H9 (cell line): ENCODE data around the gene TP53TG5. TPM values are rescaled to one million over a fixed set of nuclear protein-coding genes. Genes with fewer than 3 reads are reported as not detected.

Source experiments
- DNase-seq: peaks from one replicate; pipeline ENCODE4 v3.0.0-alpha.2; 2017
- H2AFZ ChIP-seq: one replicate; pipeline ENCODE4 v1.6.1; 2013; ENCODE audit warnings: mild to moderate bottlenecking, low read length, control low read depth, moderate library complexity
- H2AK5ac ChIP-seq: 2 replicates; pipeline ENCODE4 v1.6.1; 2013; ENCODE audit warnings: low read length, control low read depth, mixed read lengths; ENCODE audit not compliant: insufficient read length
- H2BK120ac ChIP-seq: one replicate; pipeline ENCODE4 v1.6.1; 2013; ENCODE audit warnings: low read depth, mild to moderate bottlenecking, low read length, control low read depth, inconsistent platforms; ENCODE audit not compliant: poor library complexity, severe bottlenecking
- H2BK12ac ChIP-seq: 2 replicates; pipeline ENCODE4 v1.6.1; 2013; ENCODE audit warnings: low read length, control low read depth, mixed read lengths, low read depth; ENCODE audit not compliant: insufficient read length
- H2BK15ac ChIP-seq: 2 replicates; pipeline ENCODE4 v1.6.1; 2013; ENCODE audit warnings: low read depth, low read length, control low read depth
- H2BK20ac ChIP-seq: one replicate; pipeline ENCODE4 v1.6.1; 2013; ENCODE audit warnings: low read depth, mild to moderate bottlenecking, low read length, control low read depth, inconsistent platforms; ENCODE audit not compliant: poor library complexity, severe bottlenecking
- H2BK5ac ChIP-seq: 2 replicates; pipeline ENCODE4 v1.6.1; 2013; ENCODE audit warnings: low read length, control low read depth, mixed read lengths; ENCODE audit not compliant: insufficient read length
- H3K14ac ChIP-seq: 2 replicates; pipeline ENCODE4 v1.6.1; 2013; ENCODE audit warnings: low read length, control low read depth; ENCODE audit not compliant: insufficient read depth
- H3K18ac ChIP-seq: 2 replicates; pipeline ENCODE4 v1.6.1; 2013; ENCODE audit warnings: low read depth, mild to moderate bottlenecking, mixed read lengths, low read length, control low read depth; ENCODE audit not compliant: insufficient read length
- H3K23ac ChIP-seq: 2 replicates; pipeline ENCODE4 v1.6.1; 2013; ENCODE audit warnings: low read length, control low read depth, mixed read lengths, low read depth; ENCODE audit not compliant: insufficient read length
- H3K23me2 ChIP-seq: 2 replicates; pipeline ENCODE4 v1.6.1; 2013; ENCODE audit warnings: low read depth, mild to moderate bottlenecking, mixed read lengths, low read length, control low read depth; ENCODE audit not compliant: insufficient read length, poor library complexity, severe bottlenecking
- H3K27ac ChIP-seq: 2 replicates; pipeline ENCODE4 v1.5.1; 2013; ENCODE audit warnings: low read length, control low read depth, mixed read lengths, low read depth; ENCODE audit not compliant: insufficient read length
- H3K27me3 ChIP-seq: 2 replicates; pipeline ENCODE4 v1.6.1; 2013; ENCODE audit warnings: low read length, control low read depth, inconsistent platforms; ENCODE audit not compliant: insufficient read depth
- H3K4ac ChIP-seq: 2 replicates; pipeline ENCODE4 v1.6.1; 2013; ENCODE audit warnings: low read depth, mild to moderate bottlenecking, control low read depth, inconsistent platforms, low read length, moderate library complexity
- H3K4me1 ChIP-seq: 2 replicates; pipeline ENCODE4 v1.6.1; 2013; ENCODE audit warnings: low read length, control low read depth, inconsistent platforms; ENCODE audit not compliant: insufficient read depth
- H3K4me2 ChIP-seq: 2 replicates; pipeline ENCODE4 v1.6.1; 2013; ENCODE audit warnings: low read length, control low read depth, mixed read lengths; ENCODE audit not compliant: insufficient read length, insufficient read depth
- H3K56ac ChIP-seq: 2 replicates; pipeline ENCODE4 v1.6.1; 2013; ENCODE audit warnings: low read depth, mild to moderate bottlenecking, mixed read lengths, low read length, control low read depth; ENCODE audit not compliant: insufficient read length
- H3K79me1 ChIP-seq: 2 replicates; pipeline ENCODE4 v1.6.1; 2013; ENCODE audit warnings: low read depth, mild to moderate bottlenecking, moderate library complexity, low read length, control low read depth, inconsistent platforms; ENCODE audit not compliant: insufficient read depth, poor library complexity, severe bottlenecking
- H3K79me2 ChIP-seq: 2 replicates; pipeline ENCODE4 v1.6.1; 2013; ENCODE audit warnings: low read length, control low read depth, inconsistent platforms; ENCODE audit not compliant: insufficient read depth
- H3K9ac ChIP-seq: 2 replicates; pipeline ENCODE4 v1.6.1; 2013; ENCODE audit warnings: low read length, control low read depth, mixed read lengths; ENCODE audit not compliant: insufficient read length; ENCODE audit errors: extremely low read depth
- H3K9me3 ChIP-seq: one replicate; pipeline ENCODE4 v1.6.1; 2013; ENCODE audit warnings: low read depth, low read length, inconsistent platforms; ENCODE audit not compliant: control insufficient read depth
- H3T11ph ChIP-seq: one replicate; pipeline ENCODE4 v1.6.1; 2013; ENCODE audit warnings: mild to moderate bottlenecking, low read length, control low read depth, inconsistent platforms
- H4K20me1 ChIP-seq: one replicate; pipeline ENCODE4 v1.6.1; 2013; ENCODE audit not compliant: control insufficient read depth, insufficient read length, insufficient read depth
- H4K5ac ChIP-seq: 2 replicates; pipeline ENCODE4 v1.6.1; 2013; ENCODE audit warnings: low read depth, mild to moderate bottlenecking, mixed read lengths, low read length, control low read depth; ENCODE audit not compliant: insufficient read length
- H4K8ac ChIP-seq: replicated peaks from 2 replicates; pipeline ENCODE4 v1.6.1; 2013; ENCODE audit warnings: low read length, control low read depth, mixed read lengths, low read depth; ENCODE audit not compliant: insufficient read length
- H4K91ac ChIP-seq: 2 replicates; pipeline ENCODE4 v1.6.1; 2013; ENCODE audit warnings: low read depth, mild to moderate bottlenecking, moderate library complexity, mixed read lengths, low read length, control low read depth; ENCODE audit not compliant: insufficient read length
- H3K27ac Mint-ChIP-seq, 3 experiments: 2 replicates in 2 of 3; 3 replicates in 1 of 3; pipeline ENCODE4 v1.8.0; 2020 to 2021; ENCODE audit warnings: mixed read lengths in 3 of 3, mild to moderate bottlenecking in 1 of 3, moderate library complexity in 1 of 3
- H3K27me3 Mint-ChIP-seq: 2 replicates; pipeline ENCODE4 v1.8.0; 2021; ENCODE audit warnings: low read depth, mild to moderate bottlenecking, moderate library complexity, mixed read lengths
- H3K36me3 Mint-ChIP-seq, 3 experiments: 2 replicates in 2 of 3; 3 replicates in 1 of 3; pipeline ENCODE4 v1.8.0; 2020 to 2021; ENCODE audit warnings: low read depth in 3 of 3, mixed read lengths in 3 of 3; ENCODE audit not compliant: insufficient read depth in 1 of 3
- H3K4me1 Mint-ChIP-seq, 2 experiments: 2 replicates each; pipeline ENCODE4 v1.8.0; 2020; ENCODE audit warnings: mixed read lengths in 2 of 2
- H3K4me3 Mint-ChIP-seq, 2 experiments: 2 replicates in 1 of 2; 3 replicates in 1 of 2; pipeline ENCODE4 v1.8.0; 2020 to 2021; ENCODE audit warnings: mild to moderate bottlenecking in 2 of 2, mixed read lengths in 2 of 2, moderate library complexity in 1 of 2
- H3K9me3 Mint-ChIP-seq, 2 experiments: 2 replicates in 1 of 2; 3 replicates in 1 of 2; pipeline ENCODE4 v1.8.0; 2020; ENCODE audit warnings: mild to moderate bottlenecking in 2 of 2, mixed read lengths in 2 of 2, moderate library complexity in 1 of 2
- CTCF ChIP-seq: fragments of 200-600 bp; sonication (generic); conservative IDR thresholded peaks from 3 replicates; pipeline ENCODE4 v1.8.0; 2021; ENCODE audit warnings: antibody characterized with exemption, mild to moderate bottlenecking
- WGBS: extraction: QIAGEN DNeasy Blood & Tissue Kit; methylation state at CpG from one replicate; pipeline ENCODE4 v1.1.7; 2013; ENCODE audit warnings: missing lambda C conversion rate, low lambda C conversion rate, mixed read lengths; ENCODE audit not compliant: insufficient read length; ENCODE audit errors: extremely low coverage; 5-methylcytosine and 5-hydroxymethylcytosine counted together
- total RNA-seq: library from RNA; stranded (reverse); gene quantifications from 2 replicates; pipeline ENCODE4 v1.2.1, GENCODE V29; 2021

Gene TP53TG5
- total RNA-seq, 1 experiment from 2014 or later = not detected

- peak overlapping the region; percentile 71 for H3K9ac ChIP-seq
- H4K5ac ChIP-seq = no peak overlapping the region
- no peak overlapping the region for H2BK15ac ChIP-seq
- no peak overlapping the region for H2AK5ac ChIP-seq
- H3K4me1 Mint-ChIP-seq = peaks cover 22 to 24% of the 10 kb centered on the region in 2 experiments
- H3K9me3 Mint-ChIP-seq = no peaks in the 10 kb centered on the region
- no peak overlapping the region for H3K23ac ChIP-seq
- peak overlapping the region; percentile 91 for H3K4me2 ChIP-seq
- H2BK12ac ChIP-seq = no peak overlapping the region
- TF ChIP-seq CTCF = no peak
- H3K79me1 ChIP-seq = peaks cover 2% of the 10 kb centered on the region
- no peak overlapping the region for H3K4ac ChIP-seq
- no peak overlapping the region for H4K8ac ChIP-seq
- peaks cover 9% of the 10 kb centered on the region for H3K23me2 ChIP-seq
- H3K27ac Mint-ChIP-seq = peak overlapping the region in 2 of 3 experiments; percentile 78 to 97; a peak in 4 of 7 replicates
- H3K79me2 ChIP-seq = no peaks in the 10 kb centered on the region; the same call in 1 of the 2 replicates
- no peaks in the 10 kb centered on the region for H3K27me3 Mint-ChIP-seq
- H3K4me3 Mint-ChIP-seq = peak overlapping the region; percentile 97 to 99
- H3K36me3 Mint-ChIP-seq = peaks cover 6 to 33% (median 20%) of the 10 kb centered on the region in 3 experiments; a peak in 6 of 7 replicates
- H4K20me1 ChIP-seq = no peaks in the 10 kb centered on the region
- no peak overlapping the region for H3K56ac ChIP-seq
- H3K4me1 ChIP-seq = peaks cover 6% of the 10 kb centered on the region; the same call in 1 of the 2 replicates
- no peak overlapping the region for H4K91ac ChIP-seq
- no peak overlapping the region for H3K27ac ChIP-seq
- H3K18ac ChIP-seq = no peak overlapping the region
- H3K27me3 ChIP-seq = no peaks in the 10 kb centered on the region
- H2AFZ ChIP-seq = no peak overlapping the region
- WGBS = no CpG with 5 or more reads among the region's 23 CpGs
- peak; percentile 24 for DNase-seq
- H3K14ac ChIP-seq = no peak overlapping the region
- no peak overlapping the region for H2BK120ac ChIP-seq
- H2BK20ac ChIP-seq = no peak overlapping the region
- no peak overlapping the region for H2BK5ac ChIP-seq
- H3T11ph ChIP-seq = no peak overlapping the region
- no peaks in the 10 kb centered on the region for H3K9me3 ChIP-seq
Observed at GRCh38 chr20:45363611-45364492, 14.3 kb downstream of the TP53TG5 start.
